Measurements from ENCODE around the gene CRYBG2. TPM values are rescaled to one million over a fixed set of nuclear protein-coding genes. Genes with fewer than 3 reads are reported as not detected.

Gene CRYBG2
- total RNA-seq, 1 experiment from 2014 or later, result 0.64 TPM

DNA sequence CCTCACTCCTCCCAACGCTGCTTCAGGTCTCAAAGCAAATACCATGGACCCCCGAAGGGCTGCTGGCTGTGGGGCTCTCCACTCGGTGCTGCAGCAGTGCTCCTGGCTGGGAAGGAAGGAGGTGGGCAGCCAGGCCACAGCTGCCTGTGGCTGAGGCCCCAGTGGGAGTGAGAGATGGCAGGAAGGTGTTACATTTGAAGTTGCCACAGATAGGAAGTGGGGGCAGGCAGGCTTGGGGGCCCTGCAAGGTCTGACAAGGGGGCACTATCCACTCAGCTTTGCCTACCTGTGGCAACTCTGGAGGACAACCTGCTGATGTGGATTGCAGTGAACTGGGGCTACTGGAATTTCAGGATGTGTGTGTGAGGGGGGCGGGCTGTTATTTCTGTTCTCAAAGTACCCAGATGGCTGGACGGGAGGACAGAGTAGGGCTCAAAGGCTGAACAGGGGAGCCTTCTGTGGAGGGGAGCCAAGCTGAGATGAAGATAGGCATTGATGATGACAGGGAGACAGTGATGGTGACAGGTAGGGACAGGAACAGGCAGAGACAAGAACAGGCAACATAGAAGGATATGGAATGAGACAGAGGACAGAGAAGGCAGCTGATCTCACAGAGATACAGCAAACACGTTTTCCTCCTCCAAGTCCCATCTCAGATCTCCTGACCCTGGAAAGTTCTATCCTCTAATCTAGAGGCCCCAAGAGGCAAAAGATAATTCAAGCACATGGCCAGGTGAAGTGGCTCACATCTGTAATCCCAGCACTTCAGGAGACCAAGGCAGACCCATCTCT, 16.9 kb upstream of the CRYBG2 start:
- Histone ChIP-seq H3K27me3 (ENCODE audit: control insufficient read depth, insufficient read depth, low read length) (no peaks in the 10 kb centered on the region), H3K4me3 (ENCODE audit: low read depth in 2 of 2, low read length in 2 of 2) (no peak overlapping the region), H3K36me3 (ENCODE audit: control insufficient read depth, insufficient read depth, low read length) (no peaks in the 10 kb centered on the region), H3K4me1 (ENCODE audit: control insufficient read depth, insufficient read depth, low read length) (no peaks in the 10 kb centered on the region), H3K9me3 (ENCODE audit: control insufficient read depth, insufficient read depth, low read depth, low read length) (no peaks in the 10 kb centered on the region), H3K27ac (ENCODE audit: low read length) (no peak overlapping the region)
- in situ Hi-C loops (cut with HindIII; ENCODE audit: low pct_unique_long_range_greater_than_20kb, low sequenced_read_pairs) (no loop called here), intact Hi-C loops (cut with micrococcal nuclease; ENCODE audit: unreplicated experiment) (no loop called here)
- TF ChIP-seq POLR2AphosphoS5 (IDR thresholded peaks at IDR 0.05; ENCODE audit: low read depth, low read length), result no peak
- no peak for TF ChIP-seq TCF7L2 (IDR thresholded peaks at IDR 0.05; ENCODE audit: low read depth, low read length)
- TF ChIP-seq, protein P1, sequence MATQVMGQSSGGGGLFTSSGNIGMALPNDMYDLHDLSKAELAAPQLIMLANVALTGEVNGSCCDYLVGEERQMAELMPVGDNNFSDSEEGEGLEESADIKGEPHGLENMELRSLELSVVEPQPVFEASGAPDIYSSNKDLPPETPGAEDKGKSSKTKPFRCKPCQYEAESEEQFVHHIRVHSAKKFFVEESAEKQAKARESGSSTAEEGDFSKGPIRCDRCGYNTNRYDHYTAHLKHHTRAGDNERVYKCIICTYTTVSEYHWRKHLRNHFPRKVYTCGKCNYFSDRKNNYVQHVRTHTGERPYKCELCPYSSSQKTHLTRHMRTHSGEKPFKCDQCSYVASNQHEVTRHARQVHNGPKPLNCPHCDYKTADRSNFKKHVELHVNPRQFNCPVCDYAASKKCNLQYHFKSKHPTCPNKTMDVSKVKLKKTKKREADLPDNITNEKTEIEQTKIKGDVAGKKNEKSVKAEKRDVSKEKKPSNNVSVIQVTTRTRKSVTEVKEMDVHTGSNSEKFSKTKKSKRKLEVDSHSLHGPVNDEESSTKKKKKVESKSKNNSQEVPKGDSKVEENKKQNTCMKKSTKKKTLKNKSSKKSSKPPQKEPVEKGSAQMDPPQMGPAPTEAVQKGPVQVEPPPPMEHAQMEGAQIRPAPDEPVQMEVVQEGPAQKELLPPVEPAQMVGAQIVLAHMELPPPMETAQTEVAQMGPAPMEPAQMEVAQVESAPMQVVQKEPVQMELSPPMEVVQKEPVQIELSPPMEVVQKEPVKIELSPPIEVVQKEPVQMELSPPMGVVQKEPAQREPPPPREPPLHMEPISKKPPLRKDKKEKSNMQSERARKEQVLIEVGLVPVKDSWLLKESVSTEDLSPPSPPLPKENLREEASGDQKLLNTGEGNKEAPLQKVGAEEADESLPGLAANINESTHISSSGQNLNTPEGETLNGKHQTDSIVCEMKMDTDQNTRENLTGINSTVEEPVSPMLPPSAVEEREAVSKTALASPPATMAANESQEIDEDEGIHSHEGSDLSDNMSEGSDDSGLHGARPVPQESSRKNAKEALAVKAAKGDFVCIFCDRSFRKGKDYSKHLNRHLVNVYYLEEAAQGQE (IDR thresholded peaks at IDR 0.05; ENCODE audit: insufficient read depth in 1 of 2, low read depth in 2 of 2, low read length in 1 of 2), result no peak
- TF ChIP-seq, protein P2, sequence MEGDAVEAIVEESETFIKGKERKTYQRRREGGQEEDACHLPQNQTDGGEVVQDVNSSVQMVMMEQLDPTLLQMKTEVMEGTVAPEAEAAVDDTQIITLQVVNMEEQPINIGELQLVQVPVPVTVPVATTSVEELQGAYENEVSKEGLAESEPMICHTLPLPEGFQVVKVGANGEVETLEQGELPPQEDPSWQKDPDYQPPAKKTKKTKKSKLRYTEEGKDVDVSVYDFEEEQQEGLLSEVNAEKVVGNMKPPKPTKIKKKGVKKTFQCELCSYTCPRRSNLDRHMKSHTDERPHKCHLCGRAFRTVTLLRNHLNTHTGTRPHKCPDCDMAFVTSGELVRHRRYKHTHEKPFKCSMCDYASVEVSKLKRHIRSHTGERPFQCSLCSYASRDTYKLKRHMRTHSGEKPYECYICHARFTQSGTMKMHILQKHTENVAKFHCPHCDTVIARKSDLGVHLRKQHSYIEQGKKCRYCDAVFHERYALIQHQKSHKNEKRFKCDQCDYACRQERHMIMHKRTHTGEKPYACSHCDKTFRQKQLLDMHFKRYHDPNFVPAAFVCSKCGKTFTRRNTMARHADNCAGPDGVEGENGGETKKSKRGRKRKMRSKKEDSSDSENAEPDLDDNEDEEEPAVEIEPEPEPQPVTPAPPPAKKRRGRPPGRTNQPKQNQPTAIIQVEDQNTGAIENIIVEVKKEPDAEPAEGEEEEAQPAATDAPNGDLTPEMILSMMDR (IDR thresholded peaks at IDR 0.05), result no peak
- TF ChIP-seq SIN3A (IDR thresholded peaks at IDR 0.05; ENCODE audit: borderline replicate concordance, insufficient read depth, low read depth, low read length), result no peak
- BruUV-seq (replicated peaks), result no TSS peak
- POLR2A ChIA-PET, result no interaction called here
- ATAC-seq (no peak), DNase-seq (ENCODE audit: low read depth, low spot score) (no peak)
- CTCF ChIA-PET, result no interaction called here

DNA sequence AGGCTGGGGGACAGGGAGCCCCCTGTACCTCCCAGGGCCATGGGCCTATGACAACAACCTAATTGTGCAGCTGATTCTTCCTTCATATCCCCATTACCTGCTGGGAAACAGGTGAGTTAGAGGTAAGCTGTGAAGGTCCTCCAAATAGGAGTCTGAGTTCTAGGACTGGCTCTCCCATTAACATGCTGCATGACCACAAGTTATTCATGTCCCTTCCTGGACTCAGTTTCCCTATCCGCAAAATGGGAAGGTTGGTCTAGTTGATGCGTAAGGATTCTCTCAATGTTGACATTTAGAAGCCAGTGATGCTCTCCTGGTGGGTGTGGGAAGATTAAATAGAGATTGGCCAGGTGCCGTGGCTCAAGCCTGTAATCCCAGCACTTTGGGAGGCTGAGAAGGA, 14.6 kb upstream of the CRYBG2 start:
- BruUV-seq (replicated peaks), result no TSS peak
- peaks cover 3% of the 10 kb centered on the region; the same call in 1 of the 2 replicates for H3K4me1 ChIP-seq (ENCODE audit: control insufficient read depth, insufficient read depth, low read length)
- POLR2A ChIA-PET, result no interaction called here

More for the DNA sequence above, 14.6 kb upstream of the CRYBG2 start:
- intact Hi-C loops (cut with micrococcal nuclease; ENCODE audit: unreplicated experiment), result no loop called here
- DNase-seq (ENCODE audit: low read depth, low spot score) (no peak), ATAC-seq (no peak)
- TF ChIP-seq, protein P1 (IDR thresholded peaks at IDR 0.05; ENCODE audit: insufficient read depth in 1 of 2, low read depth in 2 of 2, low read length in 1 of 2), result no peak
- no peak overlapping the region for H3K4me3 ChIP-seq (ENCODE audit: low read depth in 2 of 2, low read length in 2 of 2)
- in situ Hi-C loops (cut with HindIII; ENCODE audit: low pct_unique_long_range_greater_than_20kb, low sequenced_read_pairs), result no loop called here
- no peaks in the 10 kb centered on the region for H3K27me3 ChIP-seq (ENCODE audit: control insufficient read depth, insufficient read depth, low read length)
- H3K36me3 ChIP-seq (ENCODE audit: control insufficient read depth, insufficient read depth, low read length), result no peaks in the 10 kb centered on the region
- no peaks in the 10 kb centered on the region for H3K9me3 ChIP-seq (ENCODE audit: control insufficient read depth, insufficient read depth, low read depth, low read length)
- CTCF ChIA-PET, result no interaction called here
- H3K27ac ChIP-seq (ENCODE audit: low read length), result no peak overlapping the region

All from Panc1 (cell line).